GM12878 (cell line): ENCODE results near the gene NPIPA3. TPM values are rescaled to one million over a fixed set of nuclear protein-coding genes. Genes with fewer than 3 reads are reported as not detected.
"Not testable (repeated sequence)": the region's sequence is repeated elsewhere in the genome, so short reads cannot be mapped to it uniquely, and the experiment has no call there.

Source experiments
- ATAC-seq: fragments of 200-7000 bp; cut with Tn5 transposase; 3 replicates; pipeline ENCODE4 v1.9.1; 2020; ENCODE audit warnings: mild to moderate bottlenecking, moderate library complexity
- BruUV-seq: library from RNA; stranded (reverse); fragments of 400-500 nt; replicated peaks from 2 replicates; lab custom pipeline; 2021; lab: Mats Ljungman, UMichigan
- CTCF ChIA-PET: fragments of 300-600 bp; sonication (Branson Sonifier 250); formaldehyde crosslinking; extraction: SDS; loops from one replicate; lab custom pipeline; 2021; ENCODE audit warnings: inconsistent platforms; lab: Yijun Ruan, JAX
- POLR2A ChIA-PET: fragments of 350-600 bp; formaldehyde crosslinking; extraction: SDS; loops from one replicate; lab custom pipeline; 2021; ENCODE audit warnings: inconsistent platforms; lab: Charles Lee
- RAD21 ChIA-PET: fragments of 300-600 bp; sonication (Branson Sonifier 250); formaldehyde crosslinking; loops from one replicate; lab custom pipeline; 2023; ENCODE audit warnings: antibody characterized with exemption; ENCODE audit not compliant: unreplicated experiment; lab: Charles Lee
- SMC1A ChIA-PET: fragments of 300-600 bp; sonication (Branson Sonifier 250); formaldehyde crosslinking; loops from one replicate; lab custom pipeline; 2023; ENCODE audit not compliant: unreplicated experiment, uncharacterized antibody; lab: Charles Lee
- DNase-seq: peaks from one replicate; pipeline ENCODE4 v3.0.0-alpha.2; 2011; ENCODE audit warnings: low read depth, low spot score
- FAIRE-seq: peaks from 3 replicates; lab custom pipeline; 2011; peaks lifted over from hg19 to GRCh38; lab: Jason Lieb, UNC
- H2AFZ ChIP-seq: 2 replicates; pipeline ENCODE4 v1.6.0; 2011; ENCODE audit warnings: low read depth, low read length, control low read depth; ENCODE audit not compliant: control insufficient read depth
- H3K27ac ChIP-seq: 2 replicates; pipeline ENCODE4 v1.5.1; 2011; ENCODE audit warnings: control low read depth; ENCODE audit not compliant: control insufficient read depth, insufficient read depth
- H3K27me3 ChIP-seq, 2 experiments: replicated peaks in 1 of 2; 2 replicates each; pipeline versions ENCODE4 v1.6.0 to v1.6.1; 2011; ENCODE audit warnings: low read length in 1 of 2; ENCODE audit not compliant: control insufficient read depth in 2 of 2, insufficient read depth in 2 of 2
- H3K36me3 ChIP-seq, 2 experiments: 2 replicates each; pipeline ENCODE4 v1.5.1; 2011; ENCODE audit warnings: low read length in 1 of 2; ENCODE audit not compliant: control insufficient read depth in 2 of 2, insufficient read depth in 2 of 2
- H3K4me1 ChIP-seq: 2 replicates; pipeline ENCODE4 v1.6.1; 2011; ENCODE audit warnings: mild to moderate bottlenecking, low read length, moderate library complexity, mixed read lengths; ENCODE audit not compliant: control insufficient read depth, insufficient read depth
- H3K4me2 ChIP-seq: 2 replicates; pipeline ENCODE4 v1.6.0; 2011; ENCODE audit warnings: control low read depth; ENCODE audit not compliant: control insufficient read depth, insufficient read depth
- H3K4me3 ChIP-seq: fragments of 200-600 bp; sonication (generic); 2 replicates; pipeline ENCODE4 v1.5.1; 2016
- H3K79me2 ChIP-seq: 2 replicates; pipeline ENCODE4 v1.6.0; 2011; ENCODE audit warnings: low read length; ENCODE audit not compliant: control insufficient read depth, insufficient read depth
- H3K9ac ChIP-seq: 2 replicates; pipeline ENCODE4 v1.8.0; 2011; ENCODE audit warnings: low read length, control low read depth, mixed read lengths; ENCODE audit not compliant: control insufficient read depth, insufficient read depth
- H3K9me3 ChIP-seq: replicated peaks from 3 replicates; pipeline ENCODE4 v1.5.1; 2011; ENCODE audit warnings: mild to moderate bottlenecking, low read length; ENCODE audit not compliant: control insufficient read depth, insufficient read depth
- H4K20me1 ChIP-seq: 2 replicates; pipeline ENCODE4 v1.6.0; 2011; ENCODE audit not compliant: control insufficient read depth, insufficient read depth
- WGBS: methylation state at CpG from one replicate; pipeline ENCODE4 v1.1.6; 2016; ENCODE audit warnings: low lambda C conversion rate; ENCODE audit not compliant: insufficient replicate concordance, insufficient coverage; ENCODE audit errors: missing lambda C conversion rate; 5-methylcytosine and 5-hydroxymethylcytosine counted together
- in situ Hi-C: fragments of 300-500 bp; cut with MboI; formaldehyde crosslinking; loops from 9 replicates; pipeline ENCODE4 v1.14.3; 2018; ENCODE audit warnings: mixed read lengths
- intact Hi-C: fragments of 100-400 bp; cut with micrococcal nuclease; formaldehyde crosslinking; loops from one replicate; pipeline ENCODE4 v1.14.2; 2022; ENCODE audit not compliant: unreplicated experiment
- polyA plus RNA-seq, 11 experiments: library from polyadenylated mRNA; depleted of rRNA in 4 of 11; unstranded in 6 of 11; stranded (reverse) in 5 of 11; fragments of >200 nt; fragmentation: Nextera tagmentation in 4 of 11; fragmentation: Illumina TruSeq in 1 of 11; extraction: Ambion mirVana in 4 of 11; extraction: Trizol in 1 of 11; gene quantifications; 1 replicate in 1 of 11; 2 replicates in 10 of 11; pipeline versions ENCODE4 v1.2.1 to v1.2.3, GENCODE V29; 2011 to 2016; ENCODE audit warnings: inconsistent platforms in 2 of 11, missing spikeins in 2 of 11, low read depth in 1 of 11
- total RNA-seq, 4 experiments: library from RNA; depleted of rRNA in 3 of 4; stranded (reverse); fragments of >200 nt in 3 of 4; fragmentation: Illumina TruSeq in 1 of 4; extraction: Trizol in 1 of 4; gene quantifications; 2 replicates each; pipeline versions ENCODE4 v1.2.1 to v1.2.3, GENCODE V29; 2013 to 2021

Gene NPIPA3
- total and polyA plus RNA-seq, 10 of the 15 experiments (the other 5 are each of a cell fraction or from before 2014, with no cell fraction given), result 0.37 to 1.4 (median 0.85) TPM; not detected in 1

DNA sequence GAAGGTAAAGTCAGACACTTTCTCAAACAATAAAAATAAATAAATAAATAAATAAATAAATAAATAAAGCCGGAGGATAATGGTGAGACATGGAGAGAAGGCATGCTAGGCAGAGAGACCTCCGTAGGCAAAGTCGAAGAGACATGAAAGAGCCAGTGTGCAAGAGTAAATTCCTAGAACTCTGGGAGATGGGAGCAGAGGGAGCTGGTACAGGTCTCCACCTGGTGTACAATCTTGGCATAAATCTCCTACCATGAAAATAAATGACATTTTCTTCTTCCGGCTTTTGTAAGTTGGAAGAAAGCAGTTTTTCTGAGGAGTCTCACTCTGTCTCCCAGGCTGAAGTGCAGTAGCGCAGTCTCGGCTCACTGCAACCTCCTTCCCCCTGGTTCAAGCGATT, 1.4 kb upstream of the NPIPA3 start:
- ATAC-seq, H3K36me3 ChIP-seq, FAIRE-seq, intact Hi-C loops, H3K79me2 ChIP-seq, BruUV-seq, DNase-seq, SMC1A ChIA-PET, H3K4me1 ChIP-seq, H3K9ac ChIP-seq, POLR2A ChIA-PET, CTCF ChIA-PET, H4K20me1 ChIP-seq, H3K4me3 ChIP-seq, H3K27ac ChIP-seq, RAD21 ChIA-PET, H2AFZ ChIP-seq, H3K4me2 ChIP-seq, H3K27me3 ChIP-seq, H3K9me3 ChIP-seq, in situ Hi-C loops: not testable (repeated sequence)
- WGBS, result no CpG with 5 or more reads among the region's 7 CpGs

DNA sequence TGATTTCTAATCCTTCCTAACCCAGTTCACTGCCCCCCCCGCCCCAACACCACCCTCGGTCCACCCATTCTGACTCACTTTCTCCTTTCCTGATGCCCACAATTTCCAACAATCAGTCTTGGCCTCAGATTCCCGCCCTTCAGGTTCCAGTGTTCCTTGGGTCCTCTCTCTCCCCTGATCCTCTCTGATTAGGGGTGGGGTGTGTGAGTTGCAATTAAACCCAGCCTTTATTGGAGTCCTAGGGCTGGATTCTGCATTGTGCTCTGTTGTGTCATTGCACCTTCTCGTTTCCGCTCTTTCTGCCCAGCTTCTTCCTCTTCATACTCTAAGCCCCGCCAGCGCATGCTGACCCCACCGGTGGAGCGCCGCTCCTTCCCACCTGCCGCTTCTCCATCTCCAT, 539 bp upstream of the NPIPA3 start:
- POLR2A ChIA-PET, DNase-seq, H3K36me3 ChIP-seq, H3K27ac ChIP-seq, BruUV-seq, RAD21 ChIA-PET, H3K4me2 ChIP-seq, CTCF ChIA-PET, H3K9ac ChIP-seq, FAIRE-seq, H2AFZ ChIP-seq, H3K79me2 ChIP-seq, in situ Hi-C loops, H3K4me1 ChIP-seq, intact Hi-C loops, H3K9me3 ChIP-seq, H3K27me3 ChIP-seq, SMC1A ChIA-PET, H3K4me3 ChIP-seq, H4K20me1 ChIP-seq, ATAC-seq: not testable (repeated sequence)
- WGBS, result no CpG with 5 or more reads among the region's 11 CpGs

DNA sequence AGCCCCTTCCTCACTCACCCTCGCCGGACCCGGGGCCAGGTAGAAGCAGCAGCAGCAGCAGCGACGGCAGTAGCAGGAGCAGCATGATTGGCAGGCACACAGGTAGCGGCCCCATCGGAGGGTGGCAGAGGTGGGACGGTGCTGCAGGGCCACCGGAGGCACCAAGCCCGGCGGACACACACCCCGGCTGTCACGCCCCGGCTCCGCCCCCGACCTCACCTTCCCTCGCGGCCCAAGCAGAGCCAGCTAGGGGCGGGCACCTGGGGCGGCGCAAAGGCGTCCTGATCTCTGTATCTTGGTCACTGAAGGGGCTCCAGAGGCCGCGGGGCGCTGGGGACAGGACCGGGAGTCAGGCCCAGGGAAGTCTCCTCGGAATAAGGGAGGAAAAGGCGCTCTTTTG, 30.0 kb downstream of the NPIPA3 start:
- H3K27ac ChIP-seq, POLR2A ChIA-PET, H2AFZ ChIP-seq, SMC1A ChIA-PET, in situ Hi-C loops, H3K79me2 ChIP-seq, H3K9ac ChIP-seq, H3K36me3 ChIP-seq, H3K4me1 ChIP-seq, H3K4me2 ChIP-seq, H3K4me3 ChIP-seq, CTCF ChIA-PET, DNase-seq, H3K9me3 ChIP-seq, RAD21 ChIA-PET, FAIRE-seq, BruUV-seq, intact Hi-C loops, H4K20me1 ChIP-seq, ATAC-seq, H3K27me3 ChIP-seq: not testable (repeated sequence)
- no CpG with 5 or more reads among the region's 28 CpGs for WGBS

DNA sequence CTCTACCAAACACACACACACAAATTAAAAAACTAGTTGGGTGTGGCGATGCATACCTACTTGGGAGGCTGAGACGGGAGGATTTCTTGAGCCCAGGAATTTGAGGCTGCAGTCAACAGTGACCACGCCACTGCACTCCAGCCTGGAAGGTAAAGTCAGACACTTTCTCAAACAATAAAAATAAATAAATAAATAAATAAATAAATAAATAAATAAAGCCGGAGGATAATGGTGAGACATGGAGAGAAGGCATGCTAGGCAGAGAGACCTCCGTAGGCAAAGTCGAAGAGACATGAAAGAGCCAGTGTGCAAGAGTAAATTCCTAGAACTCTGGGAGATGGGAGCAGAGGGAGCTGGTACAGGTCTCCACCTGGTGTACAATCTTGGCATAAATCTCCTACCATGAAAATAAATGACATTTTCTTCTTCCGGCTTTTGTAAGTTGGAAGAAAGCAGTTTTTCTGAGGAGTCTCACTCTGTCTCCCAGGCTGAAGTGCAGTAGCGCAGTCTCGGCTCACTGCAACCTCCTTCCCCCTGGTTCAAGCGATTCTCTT, 37.7 kb downstream of the NPIPA3 start:
- POLR2A ChIA-PET, in situ Hi-C loops, DNase-seq, CTCF ChIA-PET, intact Hi-C loops, RAD21 ChIA-PET, H4K20me1 ChIP-seq, H3K27me3 ChIP-seq, H3K4me3 ChIP-seq, H3K27ac ChIP-seq, H3K36me3 ChIP-seq, H3K4me2 ChIP-seq, H3K9me3 ChIP-seq, ATAC-seq, H2AFZ ChIP-seq, FAIRE-seq, SMC1A ChIA-PET, BruUV-seq, H3K79me2 ChIP-seq, H3K9ac ChIP-seq, H3K4me1 ChIP-seq: not testable (repeated sequence)
- WGBS, result 63% methylated on average over 2 of the region's 10 CpGs
